Fibroblast of pulmonary artery (primary cell): ENCODE measurements around the gene TIMM17A.
"Not testable (repeated sequence)": the region's sequence is repeated elsewhere in the genome, so short reads cannot be mapped to it uniquely, and the experiment has no call there.

ENCODE experiments used
- DNase-seq: peaks from one replicate; pipeline ENCODE4 v3.0.0-alpha.2; 2010; ENCODE audit warnings: low read depth
- H3K4me3 ChIP-seq: replicated peaks from 2 replicates; pipeline ENCODE4 v1.5.1; 2011; ENCODE audit warnings: low read depth, mild to moderate bottlenecking, control low read depth, low read length, moderate library complexity
- TF ChIP-seq, protein P1 (sequence below): IDR thresholded peaks from 2 replicates; pipeline ENCODE4 v1.5.1; 2011; ENCODE audit warnings: mild to moderate bottlenecking, control low read depth, low read length, inconsistent platforms; ENCODE audit errors: missing control alignments

Gene TIMM17A

DNA sequence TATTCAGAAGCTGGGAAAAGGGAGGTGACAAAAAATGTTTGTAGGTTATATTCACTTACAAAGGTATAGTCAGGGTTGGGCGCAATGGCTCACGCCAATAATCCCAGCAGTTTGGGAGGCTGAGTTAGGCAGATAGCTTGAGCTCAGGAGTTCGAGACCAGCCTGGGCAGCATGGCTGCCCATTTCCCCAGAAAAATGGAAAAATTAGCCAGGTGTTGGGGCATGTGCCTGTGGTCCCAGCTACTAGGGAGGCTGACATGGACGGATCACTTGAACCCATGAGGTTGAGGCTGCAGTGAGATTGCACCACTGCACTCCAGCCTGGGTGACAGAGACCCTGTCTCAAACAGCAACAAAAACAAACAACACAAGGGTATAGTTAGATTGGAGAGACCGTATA is 3.0 kb downstream of the TIMM17A start:
- H3K4me3 ChIP-seq, result no peak overlapping the region
- DNase-seq, result no peak
- TF ChIP-seq, protein P1, sequence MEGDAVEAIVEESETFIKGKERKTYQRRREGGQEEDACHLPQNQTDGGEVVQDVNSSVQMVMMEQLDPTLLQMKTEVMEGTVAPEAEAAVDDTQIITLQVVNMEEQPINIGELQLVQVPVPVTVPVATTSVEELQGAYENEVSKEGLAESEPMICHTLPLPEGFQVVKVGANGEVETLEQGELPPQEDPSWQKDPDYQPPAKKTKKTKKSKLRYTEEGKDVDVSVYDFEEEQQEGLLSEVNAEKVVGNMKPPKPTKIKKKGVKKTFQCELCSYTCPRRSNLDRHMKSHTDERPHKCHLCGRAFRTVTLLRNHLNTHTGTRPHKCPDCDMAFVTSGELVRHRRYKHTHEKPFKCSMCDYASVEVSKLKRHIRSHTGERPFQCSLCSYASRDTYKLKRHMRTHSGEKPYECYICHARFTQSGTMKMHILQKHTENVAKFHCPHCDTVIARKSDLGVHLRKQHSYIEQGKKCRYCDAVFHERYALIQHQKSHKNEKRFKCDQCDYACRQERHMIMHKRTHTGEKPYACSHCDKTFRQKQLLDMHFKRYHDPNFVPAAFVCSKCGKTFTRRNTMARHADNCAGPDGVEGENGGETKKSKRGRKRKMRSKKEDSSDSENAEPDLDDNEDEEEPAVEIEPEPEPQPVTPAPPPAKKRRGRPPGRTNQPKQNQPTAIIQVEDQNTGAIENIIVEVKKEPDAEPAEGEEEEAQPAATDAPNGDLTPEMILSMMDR, result no peak

DNA sequence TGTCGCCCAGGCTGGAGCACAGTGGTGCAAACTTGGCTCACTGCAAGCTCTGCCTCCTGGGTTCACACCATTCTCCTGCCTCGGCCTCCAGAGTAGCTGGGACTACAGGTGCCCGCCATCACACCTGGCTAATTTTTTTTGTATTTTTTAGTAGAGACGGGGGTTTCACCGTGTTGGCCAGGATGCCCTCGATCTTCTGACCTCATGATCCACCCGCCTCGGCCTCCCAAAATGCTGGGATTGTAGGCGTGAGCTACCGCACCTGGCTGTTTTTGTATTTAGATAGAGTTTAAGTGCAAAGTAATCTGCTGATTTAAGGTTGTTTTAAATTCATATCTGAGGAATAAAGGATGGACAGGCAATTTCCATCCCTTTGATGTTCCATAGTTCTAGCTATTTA is 7.1 kb downstream of the TIMM17A start:
- not testable (repeated sequence) for H3K4me3 ChIP-seq, DNase-seq

DNA sequence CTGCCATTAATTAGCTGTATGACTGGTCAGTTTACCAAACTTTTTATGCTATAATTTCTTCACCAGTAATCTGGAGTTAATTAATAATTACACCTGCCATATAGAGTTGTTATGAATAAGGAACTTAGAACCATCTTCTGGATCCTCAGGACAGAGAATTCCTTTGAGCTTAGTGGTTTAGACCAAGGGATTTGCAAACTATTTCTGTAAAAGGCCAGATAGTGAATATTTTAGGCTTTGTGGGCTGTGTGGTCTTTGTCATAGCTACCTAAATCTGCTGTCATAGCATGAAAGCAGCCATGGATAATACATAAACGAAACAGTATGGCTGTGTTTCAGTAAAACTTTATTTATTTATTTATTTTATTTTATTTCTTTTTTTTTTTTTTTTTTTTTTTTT is 9.0 kb downstream of the TIMM17A start:
- no peak for DNase-seq
- H3K4me3 ChIP-seq, result no peak overlapping the region
- TF ChIP-seq, protein P1, result no peak

DNA sequence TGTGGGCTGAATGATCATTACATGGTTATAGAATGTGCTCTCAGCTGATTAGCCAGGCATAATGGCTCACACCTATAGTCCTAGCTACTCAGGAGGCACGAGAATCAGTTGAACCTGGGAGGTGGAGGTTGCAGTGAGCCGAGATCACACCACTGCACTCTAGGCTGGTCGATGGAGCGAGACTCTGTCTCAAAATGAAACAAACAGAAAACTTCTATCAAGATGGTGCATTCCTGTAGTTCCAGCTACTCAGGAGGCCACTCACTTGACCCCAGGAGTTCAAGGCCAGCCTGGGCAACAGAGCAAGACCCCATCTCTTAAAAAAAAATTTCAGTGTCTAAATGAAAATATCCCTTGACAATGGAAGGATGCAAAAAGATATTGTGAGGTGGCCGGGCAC is 10.9 kb downstream of the TIMM17A start:
- no peak for DNase-seq
- TF ChIP-seq, protein P1, result no peak
- H3K4me3 ChIP-seq, result no peak overlapping the region

DNA sequence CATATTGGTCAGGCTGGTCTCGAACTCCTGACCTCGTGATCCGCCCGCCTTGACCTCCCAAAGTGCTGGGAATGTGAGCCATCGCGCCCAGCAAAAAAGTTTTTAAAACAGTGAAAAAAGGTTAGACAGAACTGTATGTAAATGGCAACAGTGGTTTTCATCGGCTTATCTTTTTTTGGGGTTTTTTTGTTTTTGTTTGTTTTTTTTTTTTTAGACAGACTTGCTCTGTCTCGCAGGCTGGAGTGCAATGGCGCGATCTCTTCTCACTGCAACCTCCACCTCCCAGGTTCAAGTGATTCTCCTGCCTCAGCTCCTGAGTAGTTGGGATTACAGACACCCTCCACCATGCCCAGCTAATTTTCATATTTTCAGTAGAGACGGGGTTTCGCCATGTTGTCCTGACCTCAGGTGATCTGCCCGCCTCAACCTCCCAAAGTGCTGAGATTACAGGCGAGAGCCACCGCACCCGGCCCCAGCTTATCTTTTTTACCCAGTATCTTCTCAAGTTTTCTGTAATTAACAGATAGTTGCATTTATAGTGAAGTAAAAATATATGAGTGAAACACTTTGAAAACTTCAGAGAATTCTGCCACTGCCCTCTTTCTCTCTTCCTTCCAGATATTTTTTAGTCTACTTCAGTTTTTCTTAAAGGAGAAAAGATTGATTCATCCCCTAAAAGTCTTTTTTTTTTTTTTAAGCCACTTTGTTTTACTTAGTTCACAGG is 13.1 kb downstream of the TIMM17A start:
- H3K4me3 ChIP-seq, result no peak overlapping the region
- DNase-seq, result no peak
- TF ChIP-seq, protein P1, result no peak

DNA sequence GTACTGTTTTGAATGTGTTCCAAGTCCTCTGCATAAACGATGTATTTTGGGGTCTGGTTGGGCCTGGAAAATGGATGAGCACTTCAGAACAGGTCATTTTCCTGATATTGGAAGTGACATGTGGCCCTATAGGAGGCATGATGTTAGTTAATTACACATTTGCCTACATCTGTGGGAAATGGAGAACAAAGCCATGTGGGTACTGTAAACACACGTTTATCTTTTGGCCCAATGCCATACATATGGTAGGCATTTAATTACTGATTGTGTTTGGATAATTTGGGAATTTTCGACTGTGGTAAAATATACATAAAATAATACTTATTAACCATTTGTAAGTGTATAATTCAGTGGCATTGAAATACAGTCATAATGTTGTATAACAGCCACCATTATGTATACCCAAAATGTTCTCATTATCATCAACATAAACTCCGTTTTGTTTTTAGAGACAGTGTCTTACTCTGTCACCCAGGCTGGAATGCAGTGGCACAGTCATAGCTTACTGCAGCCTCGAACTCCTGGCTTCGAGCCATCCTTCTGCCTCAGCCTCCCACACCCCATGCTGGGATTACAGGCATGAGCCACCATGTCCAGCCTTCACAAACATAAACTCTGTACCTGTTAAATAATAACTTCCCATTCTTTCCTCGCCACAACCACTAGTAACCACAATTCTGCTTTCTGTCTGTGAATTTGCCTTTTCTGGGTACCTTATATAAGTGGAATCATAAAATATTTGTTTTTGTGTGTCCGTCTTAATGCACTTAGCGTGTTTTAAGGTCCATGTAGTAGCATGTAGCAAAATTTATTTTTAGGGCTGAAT is 15.2 kb downstream of the TIMM17A start:
- TF ChIP-seq, protein P1, result no peak
- H3K4me3 ChIP-seq, result no peak overlapping the region
- peak; percentile 23 for DNase-seq

DNA sequence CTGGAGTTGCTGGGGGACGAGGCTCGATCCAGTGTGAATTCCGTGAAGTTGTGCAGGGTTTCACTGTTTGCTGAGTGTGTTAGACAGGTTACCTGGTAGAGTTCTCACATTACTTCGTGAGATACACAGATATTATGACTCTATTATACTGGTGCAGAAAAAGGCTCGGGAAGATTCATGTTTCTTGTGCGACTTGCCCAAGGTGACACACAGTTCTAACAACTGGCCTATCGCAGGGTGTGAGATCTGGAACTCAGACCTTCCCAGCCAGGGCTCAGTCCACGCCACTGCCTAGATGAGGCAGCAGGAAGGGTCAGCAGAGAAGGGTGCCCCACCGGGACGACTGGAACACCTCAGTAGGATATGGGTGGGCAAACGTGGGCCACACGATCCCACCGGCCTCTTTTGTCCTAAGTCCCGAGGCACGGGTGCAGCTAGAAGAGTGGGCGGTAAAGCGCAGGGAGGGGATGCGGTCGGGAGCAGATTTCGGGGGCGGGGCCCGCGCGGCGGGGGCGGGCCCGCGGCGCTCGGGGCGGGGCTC is 26.8 kb downstream of the TIMM17A start:
- DNase-seq, result no peak
- TF ChIP-seq, protein P1, result no peak
- peak overlapping the region; percentile 81 for H3K4me3 ChIP-seq
